Erythroblast (primary cell): ENCODE results near the gene GRIK4.

Experiments used
- GATA1 ChIP-seq: IDR thresholded peaks from 2 replicates; pipeline ENCODE4 v1.6.1; 2011; ENCODE audit warnings: low read depth, mild to moderate bottlenecking, control low read depth, low read length, moderate library complexity
- POLR2A ChIP-seq: IDR thresholded peaks from 2 replicates; pipeline ENCODE4 v1.6.1; 2011; ENCODE audit warnings: mild to moderate bottlenecking, low read length

DNA sequence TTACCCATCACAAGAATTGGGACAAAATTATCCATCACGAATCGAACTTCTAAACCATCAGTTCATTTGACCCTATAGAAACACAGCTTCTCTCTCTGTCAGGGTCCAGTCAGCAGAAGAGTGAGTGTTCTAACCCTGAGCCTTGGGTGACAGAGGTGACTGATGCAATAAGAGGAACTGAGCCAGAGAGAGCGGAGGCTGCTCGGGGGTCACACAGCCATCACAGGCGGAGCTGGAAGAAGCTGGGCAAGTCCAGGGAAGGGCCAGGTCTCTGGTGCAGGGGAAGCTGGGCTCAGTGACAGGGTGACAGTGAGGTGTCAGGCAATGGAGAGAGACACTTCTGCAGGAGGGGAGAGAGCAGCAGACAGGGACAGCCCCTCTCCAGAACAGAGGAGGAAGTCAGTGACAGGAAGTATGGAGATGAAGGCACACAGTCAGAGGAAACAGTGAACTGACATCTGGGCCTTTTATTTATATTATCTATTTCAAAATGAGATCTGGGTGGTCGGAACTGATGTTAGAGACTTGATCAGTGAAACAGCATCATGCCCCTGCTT is 328.4 kb downstream of the GRIK4 start:
- TF ChIP-seq POLR2A (no peak), GATA1 (no peak)
